Measurements from ENCODE around the gene PLPP4. TPM values are rescaled to one million over a fixed set of nuclear protein-coding genes. Genes with fewer than 3 reads are reported as not detected.
A peak's percentile ranks its signal among the peaks of the same experiment; 100 is the strongest.

Gene PLPP4
- total RNA-seq, 1 experiment from 2014 or later: 6.8 TPM

- in situ Hi-C loops (cut with HindIII; ENCODE audit: low pct_unique_long_range_greater_than_20kb, low sequenced_read_pairs): no loop called here
- peak; percentile 64 for DNase-seq (ENCODE audit: low read depth)
These were observed 3.1 kb upstream of the PLPP4 start for GRCh38 chr10:120453886-120454285.

GRCh38 chr10:120455004-120455403 is 2.0 kb upstream of the PLPP4 start:
- in situ Hi-C loops (cut with HindIII; ENCODE audit: low pct_unique_long_range_greater_than_20kb, low sequenced_read_pairs): no loop called here
- no peak for DNase-seq (ENCODE audit: low read depth)

- in situ Hi-C loops (cut with HindIII; ENCODE audit: low pct_unique_long_range_greater_than_20kb, low sequenced_read_pairs): no loop called here
- no peak for DNase-seq (ENCODE audit: low read depth)
These were observed 1.4 kb upstream of the PLPP4 start for GRCh38 chr10:120455606-120456005.

GRCh38 chr10:120456143-120456625 is 843 bp upstream of the PLPP4 start:
- DNase-seq (ENCODE audit: low read depth): no peak
- in situ Hi-C loops (cut with HindIII; ENCODE audit: low pct_unique_long_range_greater_than_20kb, low sequenced_read_pairs): no loop called here

GRCh38 chr10:120457431-120458172 is 575 bp downstream of the PLPP4 start:
- in situ Hi-C loops (cut with HindIII; ENCODE audit: low pct_unique_long_range_greater_than_20kb, low sequenced_read_pairs): no loop called here
- no peak for DNase-seq (ENCODE audit: low read depth)

- in situ Hi-C loops (cut with HindIII; ENCODE audit: low pct_unique_long_range_greater_than_20kb, low sequenced_read_pairs): no loop called here
These were observed 1.4 kb downstream of the PLPP4 start for GRCh38 chr10:120458432-120458831.

GRCh38 chr10:120459185-120459584 is 2.2 kb downstream of the PLPP4 start:
- DNase-seq (ENCODE audit: low read depth): no peak
- in situ Hi-C loops (cut with HindIII; ENCODE audit: low pct_unique_long_range_greater_than_20kb, low sequenced_read_pairs): no loop called here

More at GRCh38 chr10:120458432-120458831, 1.4 kb downstream of the PLPP4 start:
- no peak for DNase-seq (ENCODE audit: low read depth)

- in situ Hi-C loops (cut with HindIII; ENCODE audit: low pct_unique_long_range_greater_than_20kb, low sequenced_read_pairs): no loop called here
- DNase-seq (ENCODE audit: low read depth): peak; percentile 17
These were observed 3.2 kb downstream of the PLPP4 start for GRCh38 chr10:120460186-120460585.

- in situ Hi-C loops (cut with HindIII; ENCODE audit: low pct_unique_long_range_greater_than_20kb, low sequenced_read_pairs): no loop called here
- peak; percentile 79 for DNase-seq (ENCODE audit: low read depth)
These were observed 3.7 kb downstream of the PLPP4 start for GRCh38 chr10:120460776-120461175.

- in situ Hi-C loops (cut with HindIII; ENCODE audit: low pct_unique_long_range_greater_than_20kb, low sequenced_read_pairs): no loop called here
These were observed 5.1 kb downstream of the PLPP4 start for GRCh38 chr10:120462018-120462682.

GRCh38 chr10:120465138-120465537 is 8.1 kb downstream of the PLPP4 start:
- DNase-seq (ENCODE audit: low read depth): no peak
- in situ Hi-C loops (cut with HindIII; ENCODE audit: low pct_unique_long_range_greater_than_20kb, low sequenced_read_pairs): no loop called here

More at GRCh38 chr10:120462018-120462682, 5.1 kb downstream of the PLPP4 start:
- no peak for DNase-seq (ENCODE audit: low read depth)

GRCh38 chr10:120466006-120466405 is 9.0 kb downstream of the PLPP4 start:
- in situ Hi-C loops (cut with HindIII; ENCODE audit: low pct_unique_long_range_greater_than_20kb, low sequenced_read_pairs): no loop called here

GRCh38 chr10:120473593-120473992 is 16.6 kb downstream of the PLPP4 start:
- in situ Hi-C loops (cut with HindIII; ENCODE audit: low pct_unique_long_range_greater_than_20kb, low sequenced_read_pairs): no loop called here
- no peak for DNase-seq (ENCODE audit: low read depth)

More at GRCh38 chr10:120466006-120466405, 9.0 kb downstream of the PLPP4 start:
- DNase-seq (ENCODE audit: low read depth): no peak

GRCh38 chr10:120474956-120475355 is 17.9 kb downstream of the PLPP4 start:
- no peak for DNase-seq (ENCODE audit: low read depth)
- in situ Hi-C loops (cut with HindIII; ENCODE audit: low pct_unique_long_range_greater_than_20kb, low sequenced_read_pairs): no loop called here

GRCh38 chr10:120475844-120476791 is 19.1 kb downstream of the PLPP4 start:
- in situ Hi-C loops (cut with HindIII; ENCODE audit: low pct_unique_long_range_greater_than_20kb, low sequenced_read_pairs): no loop called here
- DNase-seq (ENCODE audit: low read depth): no peak

- DNase-seq (ENCODE audit: low read depth): peak; percentile 19
- in situ Hi-C loops (cut with HindIII; ENCODE audit: low pct_unique_long_range_greater_than_20kb, low sequenced_read_pairs): no loop called here
These were observed 20.2 kb downstream of the PLPP4 start for GRCh38 chr10:120477021-120477742.

- DNase-seq (ENCODE audit: low read depth): no peak
- in situ Hi-C loops (cut with HindIII; ENCODE audit: low pct_unique_long_range_greater_than_20kb, low sequenced_read_pairs): no loop called here
These were observed 20.7 kb downstream of the PLPP4 start for GRCh38 chr10:120477743-120478141.

- in situ Hi-C loops (cut with HindIII; ENCODE audit: low pct_unique_long_range_greater_than_20kb, low sequenced_read_pairs): no loop called here
- DNase-seq (ENCODE audit: low read depth): no peak
These were observed 21.4 kb downstream of the PLPP4 start for GRCh38 chr10:120478386-120478785.
